GM12878 (cell line): ENCODE measurements around the gene PRSS8. TPM values are rescaled to one million over a fixed set of nuclear protein-coding genes. Genes with fewer than 3 reads are reported as not detected.
A peak's percentile ranks its signal among the peaks of the same experiment; 100 is the strongest.

Experiments
- ATF7 ChIP-seq: fragments of 450-650 bp; IDR thresholded peaks from 2 replicates; pipeline ENCODE4 v1.6.1; 2016; ENCODE audit warnings: low read depth, mild to moderate bottlenecking
- BCL3 ChIP-seq: IDR thresholded peaks from 2 replicates; pipeline ENCODE4 v1.6.1; 2011; ENCODE audit warnings: borderline replicate concordance, low read depth, mild to moderate bottlenecking, moderate library complexity, low read length; ENCODE audit not compliant: insufficient read depth, poor library complexity, severe bottlenecking
- CHD1 ChIP-seq: IDR thresholded peaks from 2 replicates; pipeline ENCODE4 v1.6.1; 2012; ENCODE audit warnings: low read depth, low read length, improper control_type of control experiment
- EGR1 ChIP-seq, 2 experiments: IDR thresholded peaks; 1 replicate in 1 of 2; 2 replicates in 1 of 2; pipeline ENCODE4 v1.6.1; 2011 to 2012; ENCODE audit warnings: low read depth in 2 of 2, low read length in 2 of 2, borderline replicate concordance in 1 of 2, mild to moderate bottlenecking in 1 of 2, moderate library complexity in 1 of 2
- JUND ChIP-seq: IDR thresholded peaks from 2 replicates; pipeline ENCODE4 v1.6.1; 2012; ENCODE audit warnings: low read depth, mild to moderate bottlenecking, low read length, improper control_type of control experiment, moderate library complexity
- KDM1A ChIP-seq: fragments of 200-600 bp; sonication (generic); IDR thresholded peaks from 2 replicates; pipeline ENCODE4 v1.6.1; 2016; ENCODE audit warnings: borderline replicate concordance
- MEF2A ChIP-seq: IDR thresholded peaks from 2 replicates; pipeline ENCODE4 v1.6.1; 2011; ENCODE audit warnings: low read depth, mild to moderate bottlenecking, low read length, moderate library complexity; ENCODE audit not compliant: insufficient read depth
- MTA3 ChIP-seq: IDR thresholded peaks from 2 replicates; pipeline ENCODE4 v1.6.1; 2012; ENCODE audit warnings: low read length, inconsistent platforms, borderline replicate concordance
- NBN ChIP-seq: fragments of 450-650 bp; IDR thresholded peaks from 2 replicates; pipeline ENCODE4 v1.6.1; 2016
- NRF1 ChIP-seq: conservative IDR thresholded peaks from 2 replicates; pipeline ENCODE4 v1.6.1; 2011; ENCODE audit warnings: mild to moderate bottlenecking, low read depth, low read length, improper control_type of control experiment
- PAX5 ChIP-seq: IDR thresholded peaks from 2 replicates; pipeline ENCODE4 v1.6.1; 2011; ENCODE audit warnings: low read depth, low read length, borderline replicate concordance
- POLR2A ChIP-seq: IDR thresholded peaks from 2 replicates; pipeline ENCODE4 v1.6.1; 2011; ENCODE audit warnings: low read depth, mild to moderate bottlenecking, low read length
- RB1 ChIP-seq: fragments of 450-650 bp; formaldehyde crosslinking; IDR thresholded peaks from 2 replicates; pipeline ENCODE4 v1.6.1; 2017; ENCODE audit warnings: mild to moderate bottlenecking, borderline replicate concordance
- SP1 ChIP-seq: IDR thresholded peaks from one replicate; pipeline ENCODE4 v1.6.1; 2011; ENCODE audit warnings: low read depth, low read length
- SRF ChIP-seq, 2 experiments: IDR thresholded peaks; 2 replicates each; pipeline ENCODE4 v1.6.1; 2011; ENCODE audit warnings: low read depth in 2 of 2, low read length in 2 of 2, mild to moderate bottlenecking in 1 of 2, moderate library complexity in 1 of 2
- TARDBP ChIP-seq: IDR thresholded peaks from 2 replicates; pipeline ENCODE4 v1.6.1; 2016; ENCODE audit warnings: borderline replicate concordance
- TCF3 ChIP-seq: IDR thresholded peaks from 2 replicates; pipeline ENCODE4 v1.6.1; 2012; ENCODE audit warnings: low read depth, mild to moderate bottlenecking, low read length, borderline replicate concordance; ENCODE audit not compliant: insufficient read depth
- TCF7 ChIP-seq: IDR thresholded peaks from 2 replicates; pipeline ENCODE4 v1.6.1; 2014; ENCODE audit warnings: antibody characterized with exemption, borderline replicate concordance
- ZBED1 ChIP-seq: IDR thresholded peaks from 2 replicates; pipeline ENCODE4 v1.6.1; 2016; ENCODE audit warnings: borderline replicate concordance
- ZNF207 ChIP-seq: fragments of 450-650 bp; IDR thresholded peaks from 2 replicates; pipeline ENCODE4 v1.6.1; 2014; ENCODE audit warnings: antibody characterized with exemption, mild to moderate bottlenecking, borderline replicate concordance
- ZNF384 ChIP-seq: IDR thresholded peaks from 2 replicates; pipeline ENCODE4 v1.6.1; 2012; ENCODE audit warnings: low read depth, mild to moderate bottlenecking, low read length, improper control_type of control experiment, borderline replicate concordance
- ZNF622 ChIP-seq: fragments of 450-650 bp; IDR thresholded peaks from 2 replicates; pipeline ENCODE4 v1.6.1; 2017; ENCODE audit warnings: mild to moderate bottlenecking, inconsistent platforms
- polyA plus RNA-seq, 11 experiments: library from polyadenylated mRNA; depleted of rRNA in 4 of 11; unstranded in 6 of 11; stranded (reverse) in 5 of 11; fragments of >200 nt; fragmentation: Nextera tagmentation in 4 of 11; fragmentation: Illumina TruSeq in 1 of 11; extraction: Ambion mirVana in 4 of 11; extraction: Trizol in 1 of 11; gene quantifications; 1 replicate in 1 of 11; 2 replicates in 10 of 11; pipeline versions ENCODE4 v1.2.1 to v1.2.3, GENCODE V29; 2011 to 2016; ENCODE audit warnings: inconsistent platforms in 2 of 11, missing spikeins in 2 of 11, low read depth in 1 of 11
- total RNA-seq, 4 experiments: library from RNA; depleted of rRNA in 3 of 4; stranded (reverse); fragments of >200 nt in 3 of 4; fragmentation: Illumina TruSeq in 1 of 4; extraction: Trizol in 1 of 4; gene quantifications; 2 replicates each; pipeline versions ENCODE4 v1.2.1 to v1.2.3, GENCODE V29; 2013 to 2021
- TF ChIP-seq, protein P1 (sequence below): IDR thresholded peaks from 2 replicates; pipeline ENCODE4 v1.6.1; 2011; ENCODE audit warnings: borderline replicate concordance, low read depth, mild to moderate bottlenecking, moderate library complexity, mixed read lengths, low read length; ENCODE audit not compliant: insufficient read depth; ENCODE audit errors: extremely low read length
- TF ChIP-seq, protein P2 (sequence below): fragments of 450-650 bp; IDR thresholded peaks from 2 replicates; pipeline ENCODE4 v1.6.1; 2014; ENCODE audit warnings: mild to moderate bottlenecking
- TF ChIP-seq, protein P3 (sequence below): fragments of 450-650 bp; formaldehyde crosslinking; IDR thresholded peaks from 2 replicates; pipeline ENCODE4 v1.5.0; 2022; ENCODE audit warnings: mild to moderate bottlenecking, missing genetic modification characterization

PRSS8 gene
- total and polyA plus RNA-seq, 10 of the 15 experiments (the other 5 are each of a cell fraction or from before 2014, with no cell fraction given) = 0.33 to 0.58 TPM; not detected in 8

GRCh38 chr16:31179747-31180459 lies 44.4 kb upstream of the PRSS8 start, which contains the start of gene FUS (continued):
- peak; percentile 100 for TF ChIP-seq ATF7
- peak; percentile 89 for TF ChIP-seq SP1
- TF ChIP-seq NBN = peak; percentile 93
- TF ChIP-seq TARDBP = peak; percentile 59; the same call in 1 of the 2 replicates
- peak; percentile 98 for TF ChIP-seq TCF3
- TF ChIP-seq MEF2A = 0 out of 2 replicates have a peak, but pooled peaks have one; percentile 51
- no peak for TF ChIP-seq MTA3
- TF ChIP-seq, protein P1, sequence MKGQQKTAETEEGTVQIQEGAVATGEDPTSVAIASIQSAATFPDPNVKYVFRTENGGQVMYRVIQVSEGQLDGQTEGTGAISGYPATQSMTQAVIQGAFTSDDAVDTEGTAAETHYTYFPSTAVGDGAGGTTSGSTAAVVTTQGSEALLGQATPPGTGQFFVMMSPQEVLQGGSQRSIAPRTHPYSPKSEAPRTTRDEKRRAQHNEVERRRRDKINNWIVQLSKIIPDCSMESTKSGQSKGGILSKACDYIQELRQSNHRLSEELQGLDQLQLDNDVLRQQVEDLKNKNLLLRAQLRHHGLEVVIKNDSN = no peak
- peak; percentile 100 for TF ChIP-seq CHD1
- peak; percentile 100 for TF ChIP-seq JUND
- TF ChIP-seq NRF1 = no peak
- TF ChIP-seq RB1 = peak; percentile 84; the same call in 1 of the 2 replicates
- TF ChIP-seq, protein P2, sequence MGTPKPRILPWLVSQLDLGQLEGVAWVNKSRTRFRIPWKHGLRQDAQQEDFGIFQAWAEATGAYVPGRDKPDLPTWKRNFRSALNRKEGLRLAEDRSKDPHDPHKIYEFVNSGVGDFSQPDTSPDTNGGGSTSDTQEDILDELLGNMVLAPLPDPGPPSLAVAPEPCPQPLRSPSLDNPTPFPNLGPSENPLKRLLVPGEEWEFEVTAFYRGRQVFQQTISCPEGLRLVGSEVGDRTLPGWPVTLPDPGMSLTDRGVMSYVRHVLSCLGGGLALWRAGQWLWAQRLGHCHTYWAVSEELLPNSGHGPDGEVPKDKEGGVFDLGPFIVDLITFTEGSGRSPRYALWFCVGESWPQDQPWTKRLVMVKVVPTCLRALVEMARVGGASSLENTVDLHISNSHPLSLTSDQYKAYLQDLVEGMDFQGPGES = peak; percentile 65
- TF ChIP-seq ZNF622 = no peak
- TF ChIP-seq EGR1 (IDR thresholded peaks at IDR 0.05; ENCODE audit: borderline replicate concordance in 1 of 2, low read depth in 2 of 2, low read length in 2 of 2) = peak; percentile 93 to 100
- TF ChIP-seq PAX5 = peak; percentile 98
- TF ChIP-seq TCF7 = no peak; the same call in 1 of the 2 replicates
- TF ChIP-seq, protein P3, sequence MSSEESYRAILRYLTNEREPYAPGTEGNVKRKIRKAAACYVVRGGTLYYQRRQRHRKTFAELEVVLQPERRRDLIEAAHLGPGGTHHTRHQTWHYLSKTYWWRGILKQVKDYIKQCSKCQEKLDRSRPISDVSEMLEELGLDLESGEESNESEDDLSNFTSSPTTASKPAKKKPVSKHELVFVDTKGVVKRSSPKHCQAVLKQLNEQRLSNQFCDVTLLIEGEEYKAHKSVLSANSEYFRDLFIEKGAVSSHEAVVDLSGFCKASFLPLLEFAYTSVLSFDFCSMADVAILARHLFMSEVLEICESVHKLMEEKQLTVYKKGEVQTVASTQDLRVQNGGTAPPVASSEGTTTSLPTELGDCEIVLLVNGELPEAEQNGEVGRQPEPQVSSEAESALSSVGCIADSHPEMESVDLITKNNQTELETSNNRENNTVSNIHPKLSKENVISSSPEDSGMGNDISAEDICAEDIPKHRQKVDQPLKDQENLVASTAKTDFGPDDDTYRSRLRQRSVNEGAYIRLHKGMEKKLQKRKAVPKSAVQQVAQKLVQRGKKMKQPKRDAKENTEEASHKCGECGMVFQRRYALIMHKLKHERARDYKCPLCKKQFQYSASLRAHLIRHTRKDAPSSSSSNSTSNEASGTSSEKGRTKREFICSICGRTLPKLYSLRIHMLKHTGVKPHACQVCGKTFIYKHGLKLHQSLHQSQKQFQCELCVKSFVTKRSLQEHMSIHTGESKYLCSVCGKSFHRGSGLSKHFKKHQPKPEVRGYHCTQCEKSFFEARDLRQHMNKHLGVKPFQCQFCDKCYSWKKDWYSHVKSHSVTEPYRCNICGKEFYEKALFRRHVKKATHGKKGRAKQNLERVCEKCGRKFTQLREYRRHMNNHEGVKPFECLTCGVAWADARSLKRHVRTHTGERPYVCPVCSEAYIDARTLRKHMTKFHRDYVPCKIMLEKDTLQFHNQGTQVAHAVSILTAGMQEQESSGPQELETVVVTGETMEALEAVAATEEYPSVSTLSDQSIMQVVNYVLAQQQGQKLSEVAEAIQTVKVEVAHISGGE (CRISPR knock-in tag) = no peak
- no peak for TF ChIP-seq ZNF384
- TF ChIP-seq SRF (IDR thresholded peaks at IDR 0.05; ENCODE audit: low read depth in 2 of 2, low read length in 2 of 2) = peak in 1 of 2 experiments; percentile 42; a peak in 1 of 4 replicates
- peak; percentile 97 for TF ChIP-seq ZNF207
- TF ChIP-seq POLR2A = peak; percentile 91
- TF ChIP-seq KDM1A = no peak
- TF ChIP-seq BCL3 = peak; percentile 61
- peak; percentile 94 for TF ChIP-seq ZBED1
